HFF-Myc (cell line): ENCODE measurements around the gene DDT.
"Not testable (repeated sequence)": the region's sequence is repeated elsewhere in the genome, so short reads cannot be mapped to it uniquely, and the experiment has no call there.

Source experiments
- DNase-seq: peaks from one replicate; pipeline ENCODE4 v3.0.0-alpha.2; 2011; ENCODE audit warnings: low read depth; ENCODE audit errors: extremely low read depth
- H3K4me3 ChIP-seq: replicated peaks from 2 replicates; pipeline ENCODE4 v1.5.1; 2011; ENCODE audit warnings: low read depth, mild to moderate bottlenecking, control low read depth, low read length
- TF ChIP-seq, protein P1 (sequence below): IDR thresholded peaks from 2 replicates; pipeline ENCODE4 v1.5.1; 2012; ENCODE audit warnings: mild to moderate bottlenecking, low read depth, low read length, control low read depth; ENCODE audit errors: missing control alignments

Gene DDT

DNA sequence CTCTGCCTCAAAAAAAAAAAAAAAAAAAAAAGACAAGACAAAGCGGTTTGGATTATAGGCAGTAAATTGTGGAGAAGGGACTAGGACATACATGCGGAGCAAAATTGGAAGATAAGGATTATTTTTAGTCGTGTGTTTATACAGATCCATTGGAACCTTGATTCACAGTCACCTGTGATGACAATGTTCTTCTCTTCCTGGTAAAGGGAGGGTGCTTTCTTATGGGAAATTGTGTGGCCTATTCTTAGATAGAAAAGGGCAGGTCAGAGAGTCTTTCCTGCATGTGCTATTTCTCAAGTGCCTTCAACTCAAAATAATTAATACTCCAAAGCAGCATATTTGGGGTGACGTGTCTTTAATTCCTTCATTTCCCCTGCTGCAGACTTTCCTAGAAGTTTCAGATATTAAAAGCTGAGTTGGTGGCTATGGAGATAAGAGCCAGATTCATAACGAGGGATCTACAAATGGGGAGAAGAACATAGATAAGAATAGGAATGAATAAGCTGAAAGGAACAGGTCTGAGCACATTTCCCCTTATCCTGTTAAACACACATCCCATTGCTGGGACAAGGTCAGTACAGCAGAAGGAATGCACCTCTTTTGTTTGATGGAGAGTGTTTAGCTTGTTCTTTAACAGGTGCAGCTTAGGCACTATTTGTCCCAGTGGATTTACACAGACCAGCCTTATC lies 35.8 kb downstream of the DDT start:
- TF ChIP-seq, protein P1, sequence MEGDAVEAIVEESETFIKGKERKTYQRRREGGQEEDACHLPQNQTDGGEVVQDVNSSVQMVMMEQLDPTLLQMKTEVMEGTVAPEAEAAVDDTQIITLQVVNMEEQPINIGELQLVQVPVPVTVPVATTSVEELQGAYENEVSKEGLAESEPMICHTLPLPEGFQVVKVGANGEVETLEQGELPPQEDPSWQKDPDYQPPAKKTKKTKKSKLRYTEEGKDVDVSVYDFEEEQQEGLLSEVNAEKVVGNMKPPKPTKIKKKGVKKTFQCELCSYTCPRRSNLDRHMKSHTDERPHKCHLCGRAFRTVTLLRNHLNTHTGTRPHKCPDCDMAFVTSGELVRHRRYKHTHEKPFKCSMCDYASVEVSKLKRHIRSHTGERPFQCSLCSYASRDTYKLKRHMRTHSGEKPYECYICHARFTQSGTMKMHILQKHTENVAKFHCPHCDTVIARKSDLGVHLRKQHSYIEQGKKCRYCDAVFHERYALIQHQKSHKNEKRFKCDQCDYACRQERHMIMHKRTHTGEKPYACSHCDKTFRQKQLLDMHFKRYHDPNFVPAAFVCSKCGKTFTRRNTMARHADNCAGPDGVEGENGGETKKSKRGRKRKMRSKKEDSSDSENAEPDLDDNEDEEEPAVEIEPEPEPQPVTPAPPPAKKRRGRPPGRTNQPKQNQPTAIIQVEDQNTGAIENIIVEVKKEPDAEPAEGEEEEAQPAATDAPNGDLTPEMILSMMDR: no peak
- H3K4me3 ChIP-seq: no peak overlapping the region
- no peak for DNase-seq

DNA sequence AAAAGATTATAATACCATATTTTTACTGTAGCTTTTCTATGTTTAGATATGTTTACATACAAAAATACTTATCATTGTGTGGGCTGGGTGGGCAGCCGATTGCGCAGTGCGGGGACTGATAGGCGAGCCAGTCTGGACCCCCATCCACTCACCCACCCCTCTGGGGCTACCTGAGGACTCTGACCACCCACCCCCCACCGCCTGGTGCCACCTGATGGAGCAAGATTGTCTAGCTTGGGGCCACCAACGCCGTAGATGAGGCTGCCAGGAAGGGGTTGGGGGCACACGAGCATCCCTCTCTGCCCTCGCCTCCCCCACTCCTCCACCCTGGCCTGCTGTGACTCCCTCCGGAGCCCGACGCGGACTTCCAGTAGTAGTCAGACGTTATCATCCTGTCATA lies 47.7 kb downstream of the DDT start:
- DNase-seq: no peak
- TF ChIP-seq, protein P1: no peak
- H3K4me3 ChIP-seq: no peak overlapping the region

DNA sequence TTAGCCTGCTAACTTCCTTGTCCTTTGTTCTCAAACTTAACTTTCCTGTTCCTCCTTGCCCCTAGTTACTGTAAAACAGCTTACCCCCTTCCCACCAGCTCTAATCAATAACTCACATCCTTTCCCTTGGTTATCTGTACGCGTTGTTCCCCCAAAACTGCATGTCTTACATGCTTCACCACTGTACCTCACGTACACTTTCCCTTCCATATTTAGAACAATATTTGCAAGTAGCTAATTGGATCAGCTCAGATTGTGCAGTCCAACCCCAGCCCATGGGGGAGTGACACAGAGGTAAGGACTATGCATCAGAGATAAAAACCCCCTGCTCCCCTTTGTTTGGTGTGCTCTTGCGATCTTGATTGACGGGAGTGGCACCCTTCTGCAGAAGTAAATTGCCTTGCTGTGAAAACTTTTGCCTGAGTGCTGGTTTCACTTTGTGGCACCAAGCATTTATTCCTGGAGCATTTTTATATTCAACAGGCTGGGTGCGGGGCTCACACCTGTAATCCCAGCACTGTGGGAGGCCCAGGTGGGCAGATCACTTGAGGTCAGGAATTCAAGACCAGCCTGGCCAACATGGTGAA lies 49.1 kb downstream of the DDT start:
- TF ChIP-seq, protein P1: no peak
- no peak overlapping the region for H3K4me3 ChIP-seq
- no peak for DNase-seq

DNA sequence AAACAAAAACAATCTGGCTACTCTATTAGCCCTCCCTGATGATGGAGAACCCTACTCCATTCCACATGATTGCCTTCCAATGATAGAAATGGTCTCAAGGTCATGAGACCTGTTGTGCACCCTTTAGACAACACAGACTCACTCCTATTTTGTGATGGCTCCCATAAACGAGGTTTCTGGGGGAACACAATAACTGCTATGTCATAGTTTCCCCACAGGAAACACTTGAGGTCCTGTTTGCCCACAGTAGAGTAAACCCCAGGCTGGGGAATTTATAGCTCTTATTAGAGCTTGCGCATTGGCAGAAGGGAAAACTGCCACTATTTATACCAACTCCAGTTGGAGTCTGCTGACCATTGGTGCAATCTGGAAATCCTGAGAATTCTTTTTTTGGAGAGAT lies 51.3 kb downstream of the DDT start:
- TF ChIP-seq, protein P1: no peak
- DNase-seq: no peak
- H3K4me3 ChIP-seq: no peak overlapping the region

DNA sequence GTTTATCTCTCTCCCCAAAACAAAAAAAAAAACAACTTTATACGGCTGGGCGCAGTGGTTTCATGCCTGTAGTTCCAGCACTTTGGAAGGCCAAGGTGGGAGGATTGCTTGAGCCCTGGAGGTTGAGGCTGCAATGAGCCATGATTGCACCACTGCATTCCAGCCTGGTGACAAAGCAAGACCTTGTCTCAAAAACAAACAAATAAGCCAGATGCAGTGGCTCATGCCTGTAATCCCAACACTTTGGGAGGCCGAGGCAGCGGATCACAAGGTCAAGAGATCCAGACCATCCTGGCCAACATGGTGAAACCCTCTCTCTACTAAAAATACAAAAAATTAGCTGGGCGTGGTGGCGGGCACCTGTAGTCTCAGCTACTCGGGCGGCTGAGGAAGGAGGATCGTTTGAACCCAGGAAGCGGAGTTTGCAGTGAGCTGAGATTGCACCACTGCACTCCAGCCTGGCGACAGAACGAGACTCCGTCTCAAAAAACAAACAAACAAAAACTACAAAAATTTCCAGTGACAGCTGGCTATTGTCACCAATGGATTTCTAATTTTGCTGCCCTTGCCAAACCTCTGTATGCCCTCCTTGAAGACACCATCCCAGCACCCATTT lies 52.5 kb downstream of the DDT start:
- not testable (repeated sequence) for DNase-seq, H3K4me3 ChIP-seq
